GM18526 (cell line): ENCODE data around the gene TCN2.

Source experiments
- POLR2A ChIP-seq: IDR thresholded peaks from 3 replicates; pipeline ENCODE4 v1.6.1; 2011; ENCODE audit not compliant: insufficient read length; ENCODE audit errors: extremely low read depth

The TCN2 gene

GRCh38 chr22:30627471-30627870 is 20.5 kb downstream of the TCN2 start:
- TF ChIP-seq POLR2A = no peak

- no peak for TF ChIP-seq POLR2A
Observed at GRCh38 chr22:30628491-30628890, 21.5 kb downstream of the TCN2 start.

GRCh38 chr22:30634471-30635233 is 27.7 kb downstream of the TCN2 start:
- TF ChIP-seq POLR2A = no peak

DNA sequence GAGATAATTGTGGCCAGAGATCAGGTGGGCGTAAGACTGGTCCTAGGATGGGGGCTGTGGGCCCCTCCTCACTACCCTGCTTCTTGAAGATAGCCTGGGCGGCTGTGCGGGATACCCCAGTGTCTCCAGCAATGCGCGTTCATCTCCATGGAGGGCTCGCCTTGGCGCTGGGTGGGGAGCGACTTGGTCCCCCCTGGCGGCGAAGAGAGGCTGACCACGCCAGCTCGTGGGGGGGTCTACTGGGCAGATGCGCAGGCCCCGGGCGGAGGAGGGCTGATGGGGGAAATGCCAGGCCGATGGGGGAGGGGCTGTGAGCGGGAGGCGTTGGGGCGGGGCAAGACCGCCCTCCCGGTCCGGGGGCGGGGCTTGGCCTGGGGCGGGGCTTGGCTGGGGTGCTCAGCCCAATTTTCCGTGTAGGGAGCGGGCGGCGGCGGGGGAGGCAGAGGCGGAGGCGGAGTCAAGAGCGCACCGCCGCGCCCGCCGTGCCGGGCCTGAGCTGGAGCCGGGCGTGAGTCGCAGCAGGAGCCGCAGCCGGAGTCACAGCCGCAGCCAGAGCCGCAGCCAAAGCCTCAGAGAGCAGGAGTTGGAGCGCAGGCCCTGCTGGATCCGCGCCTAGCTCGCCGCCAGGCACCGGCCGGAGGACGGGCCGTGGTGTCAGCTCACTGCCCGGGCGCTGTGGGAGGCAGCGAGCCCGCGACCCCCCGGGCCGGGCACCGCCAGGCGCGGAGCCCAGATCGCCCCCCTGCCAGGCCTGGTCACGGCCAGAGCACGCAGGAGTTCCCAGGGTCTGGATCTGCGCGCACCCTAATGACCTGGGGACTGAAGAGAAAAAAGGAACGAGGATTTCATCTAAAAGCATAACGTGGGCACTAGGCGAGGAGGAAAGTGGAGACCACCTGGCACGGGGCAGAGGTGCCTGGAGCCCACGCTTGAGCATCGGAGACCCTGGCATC is 28.6 kb downstream of the TCN2 start, which contains the start of gene SLC35E4:
TSS of gene SLC35E4 (plus strand) at position 509 of the 953 bp plus-strand sequence. CDS start 670 bp downstream, outside the sequence.
- peak; percentile 51 for TF ChIP-seq POLR2A

DNA sequence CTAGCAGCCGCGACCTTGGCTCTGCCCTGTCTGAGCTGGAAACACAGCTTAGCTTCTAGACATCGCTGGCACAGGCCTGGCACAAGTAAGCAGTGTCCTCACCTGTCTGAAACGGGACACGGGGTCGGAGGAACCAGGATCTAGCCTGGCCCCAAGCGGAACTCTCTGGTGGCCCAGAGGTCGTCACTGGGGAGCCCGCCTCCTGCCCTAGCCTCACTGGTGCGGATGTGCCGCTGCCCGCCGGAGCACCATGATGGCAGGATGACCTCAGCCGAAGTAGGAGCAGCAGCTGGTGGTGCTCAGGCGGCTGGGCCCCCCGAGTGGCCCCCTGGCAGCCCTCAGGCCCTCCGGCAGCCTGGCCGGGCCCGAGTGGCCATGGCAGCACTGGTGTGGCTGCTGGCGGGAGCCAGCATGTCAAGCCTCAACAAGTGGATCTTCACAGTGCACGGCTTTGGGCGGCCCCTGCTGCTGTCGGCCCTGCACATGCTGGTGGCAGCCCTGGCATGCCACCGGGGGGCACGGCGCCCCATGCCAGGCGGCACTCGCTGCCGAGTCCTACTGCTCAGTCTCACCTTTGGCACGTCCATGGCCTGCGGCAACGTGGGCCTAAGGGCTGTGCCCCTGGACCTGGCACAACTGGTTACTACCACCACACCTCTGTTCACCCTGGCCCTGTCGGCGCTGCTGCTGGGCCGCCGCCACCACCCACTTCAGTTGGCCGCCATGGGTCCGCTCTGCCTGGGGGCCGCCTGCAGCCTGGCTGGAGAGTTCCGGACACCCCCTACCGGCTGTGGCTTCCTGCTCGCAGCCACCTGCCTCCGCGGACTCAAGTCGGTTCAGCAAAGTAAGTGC is 29.5 kb downstream of the TCN2 start:
- no peak for TF ChIP-seq POLR2A

- no peak for TF ChIP-seq POLR2A
Observed at GRCh38 chr22:30637701-30638114, 30.7 kb downstream of the TCN2 start.

DNA sequence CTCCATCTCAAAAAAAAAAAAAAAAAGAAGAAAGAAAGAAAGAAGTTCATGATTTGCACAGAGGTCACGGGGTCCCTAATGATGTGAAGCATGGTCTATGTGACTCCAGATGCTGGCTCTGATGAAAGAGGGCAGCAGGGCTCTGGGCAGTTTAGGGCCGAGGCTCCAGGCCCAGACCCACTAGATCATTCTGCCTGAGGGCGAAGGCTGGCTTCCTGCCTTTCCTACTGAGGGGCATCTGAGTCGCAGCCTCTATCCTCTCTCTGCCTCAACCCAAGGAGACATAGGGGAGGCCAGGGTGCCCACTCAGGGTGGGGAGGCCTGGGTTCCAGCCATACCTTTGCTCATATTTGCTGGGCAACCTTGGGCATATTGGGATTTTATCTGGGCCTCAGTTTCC is 33.4 kb downstream of the TCN2 start:
- TF ChIP-seq POLR2A = no peak

GRCh38 chr22:30640839-30641430 is 34.0 kb downstream of the TCN2 start:
- no peak for TF ChIP-seq POLR2A

- no peak for TF ChIP-seq POLR2A
Observed at GRCh38 chr22:30643055-30643875, 36.3 kb downstream of the TCN2 start.

DNA sequence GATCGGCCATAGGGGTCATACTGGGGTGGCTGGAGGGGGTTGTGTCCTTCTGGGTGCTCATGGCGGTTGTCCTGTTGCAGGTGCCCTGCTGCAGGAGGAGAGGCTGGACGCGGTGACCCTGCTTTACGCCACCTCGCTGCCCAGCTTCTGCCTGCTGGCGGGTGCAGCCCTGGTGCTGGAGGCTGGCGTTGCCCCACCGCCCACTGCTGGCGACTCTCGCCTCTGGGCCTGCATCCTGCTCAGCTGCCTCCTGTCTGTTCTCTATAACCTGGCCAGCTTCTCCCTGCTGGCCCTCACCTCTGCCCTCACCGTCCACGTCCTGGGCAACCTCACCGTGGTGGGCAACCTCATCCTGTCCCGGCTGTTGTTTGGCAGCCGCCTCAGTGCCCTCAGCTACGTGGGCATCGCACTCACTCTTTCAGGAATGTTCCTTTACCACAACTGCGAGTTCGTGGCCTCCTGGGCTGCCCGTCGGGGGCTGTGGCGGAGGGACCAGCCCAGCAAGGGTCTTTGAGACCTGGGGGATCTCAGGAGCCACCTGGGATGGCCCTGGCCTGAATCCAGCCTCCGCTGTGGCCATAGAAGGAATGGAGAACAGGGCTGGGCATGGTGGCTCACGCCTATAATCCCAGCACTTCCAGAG is 39.7 kb downstream of the TCN2 start:
- no peak for TF ChIP-seq POLR2A

GRCh38 chr22:30647536-30647935 is 40.6 kb downstream of the TCN2 start:
- TF ChIP-seq POLR2A = no peak

DNA sequence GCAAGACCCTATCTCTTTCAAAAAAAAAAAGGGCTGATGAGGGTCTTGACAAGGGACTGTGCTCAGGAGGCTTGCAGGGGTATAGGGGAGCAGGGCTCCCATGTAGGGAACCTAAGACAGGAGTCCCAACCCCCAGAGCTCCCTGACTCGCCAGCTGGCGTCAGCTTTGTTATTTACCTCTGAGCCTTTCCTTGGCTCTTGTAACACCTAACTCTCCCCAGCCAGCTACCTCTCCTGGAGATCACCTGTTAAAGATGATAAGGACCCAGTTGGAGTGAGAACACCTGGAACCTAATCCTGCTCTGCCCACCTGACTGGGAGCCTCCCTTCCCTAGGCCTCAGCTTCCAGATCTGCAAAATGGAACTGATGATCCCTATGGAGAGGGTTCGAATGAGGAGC is 41.9 kb downstream of the TCN2 start:
- no peak for TF ChIP-seq POLR2A

DNA sequence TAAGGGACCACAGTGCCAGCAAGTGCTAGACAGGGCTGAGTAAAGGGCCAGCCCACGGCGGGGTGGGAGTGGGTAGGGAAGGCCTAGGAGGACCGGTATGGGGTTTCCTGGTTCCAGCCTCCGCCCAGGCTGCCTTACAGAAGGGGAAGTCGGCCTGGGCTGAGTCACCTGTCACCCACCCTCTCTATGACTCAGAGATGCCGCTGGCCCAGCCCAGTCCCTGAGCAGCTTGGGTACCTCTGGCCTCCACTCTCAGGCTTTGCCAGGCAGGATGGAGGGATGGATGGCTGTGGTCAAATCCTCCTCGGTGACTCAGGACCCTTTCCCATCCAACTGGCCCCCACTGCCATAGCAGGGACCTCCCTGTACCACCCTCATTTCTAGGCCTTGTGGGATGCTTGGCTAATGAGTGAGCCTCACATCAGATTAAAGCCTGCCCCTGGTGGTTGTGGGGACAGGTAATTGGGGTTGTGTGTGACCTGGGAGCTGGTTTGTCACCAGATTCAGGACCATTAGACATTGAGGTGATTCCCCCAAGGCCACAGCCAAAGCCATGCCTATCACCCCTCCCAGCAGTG is 42.5 kb downstream of the TCN2 start:
- no peak for TF ChIP-seq POLR2A
